Measurements from ENCODE around the gene MOB2.
"Not testable (repeated sequence)": the region's sequence is repeated elsewhere in the genome, so short reads cannot be mapped to it uniquely, and the experiment has no call there.

Gene MOB2

DNA sequence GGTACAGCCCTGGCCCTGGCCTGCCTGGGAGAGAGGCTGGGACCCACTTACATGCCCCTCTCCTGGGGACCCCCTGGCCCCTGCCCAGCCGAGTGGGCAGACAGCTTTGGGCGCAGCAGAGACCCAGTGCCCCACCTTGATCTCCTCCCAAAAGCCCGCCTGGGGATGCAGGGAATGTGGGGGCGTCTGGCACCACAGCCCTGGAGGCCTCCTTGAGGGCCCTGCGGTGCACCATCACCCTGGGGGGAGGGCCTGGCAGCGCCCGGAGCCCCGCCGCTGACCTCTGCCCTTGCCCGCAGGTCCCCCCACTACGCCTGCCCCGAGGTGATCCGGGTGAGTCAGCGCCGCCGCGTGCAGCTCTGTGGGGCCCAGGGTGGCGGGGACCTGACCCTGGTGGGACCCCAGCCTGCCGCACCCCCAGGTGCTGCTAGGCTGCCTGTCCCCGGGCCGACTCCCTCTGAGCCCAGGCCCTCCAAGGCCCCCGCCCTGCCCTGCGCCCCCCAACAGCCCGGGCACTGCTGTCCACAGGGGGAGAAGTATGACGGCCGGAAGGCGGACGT is 43.7 kb downstream of the MOB2 start:
- DNase-seq (ENCODE audit: low read depth in 2 of 2): no peak

DNA sequence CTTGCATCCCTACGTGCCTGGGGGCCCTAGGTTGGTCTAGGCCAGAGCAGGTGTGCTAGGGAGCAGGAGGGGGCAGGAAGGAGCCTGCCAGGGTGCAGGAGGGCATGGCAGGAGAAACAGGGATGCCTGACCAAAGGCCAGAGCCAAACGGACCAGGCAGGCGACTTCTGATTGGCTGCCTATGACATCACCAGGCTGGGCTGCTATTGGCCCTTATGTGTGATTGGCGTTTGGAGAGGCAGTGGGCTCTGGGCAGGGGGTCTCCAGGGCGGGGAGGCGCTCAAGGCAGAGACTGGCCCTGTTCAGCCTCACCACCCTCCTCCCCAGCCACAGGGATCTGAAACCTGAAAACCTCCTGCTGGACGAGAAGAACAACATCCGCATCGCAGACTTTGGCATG is 44.4 kb downstream of the MOB2 start:
- DNase-seq (ENCODE audit: low read depth in 2 of 2): no peak

DNA sequence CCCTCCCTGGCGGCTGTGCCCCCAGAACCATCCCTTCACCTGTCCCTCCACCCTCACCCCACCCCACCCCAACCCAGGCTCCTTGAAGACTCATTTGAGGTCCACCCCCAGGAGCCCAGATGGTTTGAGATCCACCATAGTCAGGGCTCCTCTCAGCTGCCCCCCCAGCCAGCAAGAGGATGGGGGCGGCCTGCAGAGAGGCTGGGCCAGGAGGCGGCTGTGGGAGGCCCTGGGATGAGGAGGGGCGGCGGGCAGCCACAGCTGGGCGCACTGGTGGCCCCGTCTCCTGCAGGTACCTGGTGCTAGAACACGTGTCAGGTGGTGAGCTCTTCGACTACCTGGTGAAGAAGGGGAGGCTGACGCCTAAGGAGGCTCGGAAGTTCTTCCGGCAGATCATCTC is 46.1 kb downstream of the MOB2 start:
- no peak for DNase-seq (ENCODE audit: low read depth in 2 of 2)

DNA sequence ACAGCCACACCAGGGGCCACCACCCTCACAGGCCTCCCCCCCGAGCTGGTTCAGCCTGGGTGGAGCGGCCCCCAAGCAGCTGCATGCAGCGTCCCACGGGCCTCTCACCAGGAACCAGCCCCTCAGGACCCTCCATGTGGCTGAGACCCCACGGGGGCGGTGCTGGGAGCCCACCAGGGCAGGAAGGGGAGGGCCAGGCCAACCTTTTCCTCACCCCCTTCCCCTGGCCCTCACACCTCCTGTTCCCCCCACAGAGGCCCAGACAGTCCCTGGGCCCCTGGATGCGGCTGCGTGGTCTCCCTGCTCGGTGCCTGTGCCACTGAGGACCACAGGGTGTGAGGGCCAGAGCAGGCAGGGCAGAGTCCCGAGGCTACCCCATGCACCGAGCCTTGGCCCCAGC is 46.5 kb downstream of the MOB2 start:
- no peak for DNase-seq (ENCODE audit: low read depth in 2 of 2)

GRCh38 chr11:1439341-1439740 is 47.2 kb downstream of the MOB2 start:
- DNase-seq (ENCODE audit: low read depth in 2 of 2): no peak

- DNase-seq (ENCODE audit: low read depth in 2 of 2): no peak
Measured at GRCh38 chr11:1438967-1439330, 47.6 kb downstream of the MOB2 start.

DNA sequence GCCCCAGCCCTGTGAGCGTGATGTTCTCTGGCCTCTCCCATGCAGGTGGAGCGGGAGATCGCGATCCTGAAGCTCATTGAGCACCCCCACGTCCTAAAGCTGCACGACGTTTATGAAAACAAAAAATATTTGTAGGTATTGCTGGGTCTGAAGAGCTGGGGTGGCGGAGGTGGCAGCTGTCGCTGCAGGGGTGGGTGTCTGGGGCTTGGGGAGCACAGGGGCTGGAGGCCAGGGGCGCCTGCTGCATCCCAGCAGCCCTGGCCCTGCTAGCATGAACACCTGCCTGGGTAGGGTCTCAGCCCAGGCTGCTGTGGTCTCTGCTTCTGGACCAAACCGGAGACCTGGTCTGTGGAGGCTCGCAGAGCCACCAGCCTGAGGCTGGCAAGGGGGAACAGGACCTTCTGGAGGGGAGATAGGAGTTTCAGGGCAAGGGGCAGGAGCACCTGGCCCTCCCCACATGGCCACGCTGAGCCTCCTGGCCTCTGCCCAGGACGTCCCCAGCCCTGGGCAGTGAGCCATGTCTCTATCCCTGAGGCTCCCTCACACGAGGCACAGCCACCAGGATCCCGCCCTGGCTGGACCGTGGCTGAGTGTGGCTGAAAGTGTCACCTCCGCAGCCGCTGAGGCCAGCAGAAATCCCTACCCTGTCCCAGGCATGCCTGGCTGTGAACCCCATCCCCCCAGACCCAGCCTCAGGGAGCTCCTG is 48.2 kb downstream of the MOB2 start:
- DNase-seq (ENCODE audit: low read depth in 2 of 2): no peak

- no peak for DNase-seq (ENCODE audit: low read depth in 2 of 2)
Measured at GRCh38 chr11:1437500-1437899, 49.1 kb downstream of the MOB2 start.

- DNase-seq (ENCODE audit: low read depth in 2 of 2): no peak
Measured at GRCh38 chr11:1436468-1437039, 50.0 kb downstream of the MOB2 start.

DNA sequence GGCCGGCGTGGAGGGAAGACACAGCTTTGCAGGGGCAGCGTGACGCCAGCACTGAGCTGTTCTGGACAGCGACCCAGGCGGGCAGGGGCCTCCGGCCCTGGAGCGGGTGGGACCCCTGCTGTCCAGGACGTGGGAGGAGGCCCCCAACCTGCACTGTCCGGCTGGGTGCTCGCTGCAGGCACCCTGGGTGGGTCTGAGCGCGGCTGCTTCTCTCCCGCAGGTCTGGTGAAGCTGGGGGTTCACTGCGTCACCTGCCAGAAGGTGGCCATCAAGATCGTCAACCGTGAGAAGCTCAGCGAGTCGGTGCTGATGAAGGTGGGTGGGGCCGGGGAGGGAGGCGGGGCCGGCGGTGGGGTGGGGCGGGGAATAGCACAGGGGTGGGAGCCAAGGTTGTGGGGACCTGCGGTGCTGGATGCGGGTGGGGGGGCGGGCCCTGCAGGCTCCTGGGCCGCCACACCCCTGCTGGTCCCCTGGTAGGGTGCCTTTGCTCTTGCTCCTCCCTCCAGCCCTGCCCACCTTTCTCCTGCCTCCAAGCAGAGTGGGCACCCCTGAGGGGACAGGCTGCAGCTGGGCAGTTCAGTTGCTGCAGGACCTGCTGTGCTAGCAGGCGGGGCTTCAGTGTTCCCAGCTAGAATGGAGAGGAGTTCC is 50.6 kb downstream of the MOB2 start:
- DNase-seq (ENCODE audit: low read depth in 2 of 2): no peak

GRCh38 chr11:1435479-1435819 is 51.1 kb downstream of the MOB2 start:
- DNase-seq (ENCODE audit: low read depth in 2 of 2): not testable (repeated sequence)

DNA sequence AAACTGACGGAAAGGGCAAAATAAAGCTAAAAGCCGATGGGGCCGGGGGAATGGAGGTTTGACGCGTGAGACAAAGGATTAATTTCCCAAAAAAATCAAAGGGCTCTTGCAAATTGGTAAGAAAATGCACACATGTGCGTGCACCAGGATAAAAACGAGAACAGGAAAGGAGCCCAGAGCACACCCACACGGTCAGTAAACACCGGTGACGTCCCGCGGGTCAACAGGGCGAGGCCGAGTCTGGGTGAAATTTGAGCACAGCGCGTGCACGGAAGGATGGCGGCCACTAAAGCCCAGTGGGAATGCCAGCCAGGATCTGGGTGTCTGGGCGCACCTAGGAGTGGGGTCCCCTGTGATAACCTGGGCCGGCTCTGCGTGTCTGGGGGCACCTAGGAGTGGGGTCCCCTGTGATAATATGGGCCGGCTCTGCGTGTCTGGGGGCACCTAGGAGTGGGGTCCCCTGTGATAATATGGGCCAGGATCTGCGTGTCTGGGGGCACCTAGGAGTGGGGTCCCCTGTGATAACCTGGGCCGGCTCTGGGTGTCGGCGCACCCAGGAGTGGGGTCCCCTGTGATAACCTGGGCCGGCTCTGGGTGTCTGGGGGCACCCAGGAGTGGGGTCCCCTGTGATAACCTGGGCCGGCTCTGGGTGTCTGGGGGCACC is 52.5 kb downstream of the MOB2 start:
- no peak for DNase-seq (ENCODE audit: low read depth in 2 of 2)

DNA sequence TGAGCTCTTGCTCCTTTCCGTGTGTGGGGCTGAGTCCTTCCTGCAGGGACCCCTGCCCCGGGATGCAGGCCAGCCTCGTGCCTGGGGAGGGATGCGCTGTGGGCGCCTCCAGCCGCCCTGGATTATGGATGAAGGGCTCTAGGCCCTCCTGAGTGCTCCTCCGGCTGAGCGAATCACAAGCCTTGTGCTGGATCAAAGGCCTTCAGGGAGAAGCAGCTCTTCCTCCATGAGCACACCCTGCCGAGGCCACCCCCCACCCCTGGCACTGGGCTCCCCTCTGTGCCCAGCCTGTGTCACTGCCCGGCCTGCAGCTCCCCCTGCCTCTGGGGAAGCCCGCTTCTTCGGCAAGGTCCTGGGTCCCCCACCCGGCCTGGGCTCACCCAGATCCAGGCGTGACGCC is 53.0 kb downstream of the MOB2 start:
- no peak for DNase-seq (ENCODE audit: low read depth in 2 of 2)

GRCh38 chr11:1428762-1429316 is 57.7 kb downstream of the MOB2 start:
- no peak for DNase-seq (ENCODE audit: low read depth in 2 of 2)

DNA sequence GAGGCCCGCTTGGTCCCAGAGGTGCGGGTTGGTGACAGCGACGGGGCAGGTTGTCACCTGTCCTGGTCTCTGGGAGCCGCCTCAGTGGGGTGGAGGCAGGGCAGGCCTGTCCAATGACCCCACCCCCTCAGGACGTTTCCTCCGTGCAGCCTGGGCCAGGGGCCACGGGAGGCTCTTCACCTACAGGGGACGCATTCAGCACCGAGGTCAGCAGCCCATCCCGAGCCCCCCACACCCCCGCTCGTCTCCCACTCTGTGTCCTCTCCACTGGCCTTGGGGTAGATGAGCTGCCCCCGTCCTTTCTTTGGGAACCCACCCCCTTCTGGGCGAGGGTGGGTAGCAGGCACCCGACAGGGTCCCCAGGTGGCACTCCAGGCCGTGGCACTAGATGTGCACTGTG is 61.1 kb downstream of the MOB2 start:
- no peak for DNase-seq (ENCODE audit: low read depth in 2 of 2)

GRCh38 chr11:1425006-1425405 is 61.6 kb downstream of the MOB2 start:
- no peak for DNase-seq (ENCODE audit: low read depth in 2 of 2)

- DNase-seq (ENCODE audit: low read depth in 2 of 2): not testable (repeated sequence)
Measured at GRCh38 chr11:1423406-1423805, 63.2 kb downstream of the MOB2 start.

- no peak for DNase-seq (ENCODE audit: low read depth in 2 of 2)
Measured at GRCh38 chr11:1422981-1423380, 63.6 kb downstream of the MOB2 start.

DNA sequence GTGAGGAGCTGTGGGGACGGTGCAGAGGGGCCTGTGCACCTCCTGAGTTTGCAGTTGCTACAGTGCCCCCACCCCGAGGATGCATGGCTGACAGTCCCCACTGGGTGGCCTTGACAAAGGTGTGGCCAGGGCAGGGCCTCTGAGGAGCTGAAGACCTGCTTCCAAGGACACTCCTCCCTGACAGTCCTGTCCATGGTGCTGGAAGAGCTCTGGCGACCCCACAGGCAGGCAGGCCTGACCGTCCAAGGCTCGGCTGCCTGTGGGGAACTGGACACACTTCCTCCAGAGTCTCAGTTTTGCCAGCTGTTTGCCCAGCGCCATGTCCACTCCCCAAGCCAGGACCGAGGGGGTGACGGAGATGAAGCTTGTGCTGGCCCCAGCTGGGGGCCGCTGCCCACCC is 64.1 kb downstream of the MOB2 start:
- DNase-seq (ENCODE audit: low read depth in 2 of 2): no peak

DNA sequence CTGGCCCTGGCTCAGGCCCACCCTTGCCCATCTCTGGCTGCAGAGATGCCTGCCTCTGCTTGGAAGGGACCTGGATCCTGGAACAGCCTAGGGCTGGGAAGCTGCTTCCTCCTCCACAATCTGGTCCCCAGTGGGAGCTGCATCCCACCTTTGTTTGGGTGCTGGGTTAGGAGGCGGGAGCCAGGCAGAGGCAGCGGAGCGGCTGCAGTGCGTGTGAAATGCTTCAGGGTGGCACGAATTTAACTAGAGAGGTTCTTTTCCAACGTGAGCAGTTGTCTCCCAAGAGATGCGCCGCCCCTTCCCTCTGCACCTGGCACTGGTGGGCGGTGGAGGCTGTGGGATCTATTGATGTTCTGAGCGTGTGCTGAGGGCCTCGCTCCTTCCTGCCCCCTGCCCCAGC is 65.3 kb downstream of the MOB2 start:
- DNase-seq (ENCODE audit: low read depth in 2 of 2): no peak

DNA sequence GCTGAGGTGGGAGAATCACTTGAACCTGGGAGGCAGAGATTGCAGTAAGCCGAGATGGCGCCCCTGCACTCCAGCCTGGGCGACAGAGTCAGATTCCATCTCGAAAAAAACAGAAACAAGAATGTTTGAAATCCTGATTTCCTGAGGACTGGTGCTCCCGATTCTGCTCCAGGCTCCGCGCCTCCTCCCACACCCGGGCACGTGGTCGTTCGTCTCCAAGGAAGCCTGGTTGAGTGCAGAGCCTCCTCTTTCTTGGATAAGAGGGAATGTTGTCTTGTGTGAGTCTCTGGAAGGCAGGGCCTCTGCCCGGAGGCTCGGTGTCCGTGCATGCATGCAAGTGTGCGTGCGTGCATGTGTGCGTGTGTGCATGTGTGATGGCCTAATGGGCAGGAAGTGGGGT is 66.8 kb downstream of the MOB2 start:
- DNase-seq (ENCODE audit: low read depth in 2 of 2): no peak
